GM12874 (cell line): ENCODE data around the gene AKIRIN1.

Experiments
- TF ChIP-seq, protein P1 (sequence below): IDR thresholded peaks from 2 replicates; pipeline ENCODE4 v1.5.1; 2011; ENCODE audit warnings: low read depth, mild to moderate bottlenecking, control low read depth, low read length, moderate library complexity; ENCODE audit not compliant: insufficient read depth

Gene AKIRIN1

DNA sequence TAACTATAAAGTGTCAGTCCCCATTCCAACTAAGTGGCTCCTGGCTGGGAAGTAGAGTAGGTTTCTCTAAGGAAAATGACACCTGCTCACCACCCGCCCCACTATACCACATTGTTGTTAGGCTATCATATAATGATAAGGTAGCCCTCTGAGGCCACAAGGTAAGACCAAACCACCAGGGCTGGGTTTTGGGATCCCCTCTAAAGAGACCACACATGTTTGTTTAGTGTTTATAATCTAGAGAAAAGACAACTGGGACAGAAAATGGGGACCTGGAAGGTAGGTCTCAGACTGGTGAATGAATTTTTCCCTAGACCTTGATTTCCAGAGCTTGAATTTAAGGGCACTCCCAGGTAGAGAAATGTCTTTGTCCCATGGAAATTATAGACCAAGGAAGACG, 15.2 kb downstream of the AKIRIN1 start:
- TF ChIP-seq, protein P1, sequence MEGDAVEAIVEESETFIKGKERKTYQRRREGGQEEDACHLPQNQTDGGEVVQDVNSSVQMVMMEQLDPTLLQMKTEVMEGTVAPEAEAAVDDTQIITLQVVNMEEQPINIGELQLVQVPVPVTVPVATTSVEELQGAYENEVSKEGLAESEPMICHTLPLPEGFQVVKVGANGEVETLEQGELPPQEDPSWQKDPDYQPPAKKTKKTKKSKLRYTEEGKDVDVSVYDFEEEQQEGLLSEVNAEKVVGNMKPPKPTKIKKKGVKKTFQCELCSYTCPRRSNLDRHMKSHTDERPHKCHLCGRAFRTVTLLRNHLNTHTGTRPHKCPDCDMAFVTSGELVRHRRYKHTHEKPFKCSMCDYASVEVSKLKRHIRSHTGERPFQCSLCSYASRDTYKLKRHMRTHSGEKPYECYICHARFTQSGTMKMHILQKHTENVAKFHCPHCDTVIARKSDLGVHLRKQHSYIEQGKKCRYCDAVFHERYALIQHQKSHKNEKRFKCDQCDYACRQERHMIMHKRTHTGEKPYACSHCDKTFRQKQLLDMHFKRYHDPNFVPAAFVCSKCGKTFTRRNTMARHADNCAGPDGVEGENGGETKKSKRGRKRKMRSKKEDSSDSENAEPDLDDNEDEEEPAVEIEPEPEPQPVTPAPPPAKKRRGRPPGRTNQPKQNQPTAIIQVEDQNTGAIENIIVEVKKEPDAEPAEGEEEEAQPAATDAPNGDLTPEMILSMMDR = no peak

DNA sequence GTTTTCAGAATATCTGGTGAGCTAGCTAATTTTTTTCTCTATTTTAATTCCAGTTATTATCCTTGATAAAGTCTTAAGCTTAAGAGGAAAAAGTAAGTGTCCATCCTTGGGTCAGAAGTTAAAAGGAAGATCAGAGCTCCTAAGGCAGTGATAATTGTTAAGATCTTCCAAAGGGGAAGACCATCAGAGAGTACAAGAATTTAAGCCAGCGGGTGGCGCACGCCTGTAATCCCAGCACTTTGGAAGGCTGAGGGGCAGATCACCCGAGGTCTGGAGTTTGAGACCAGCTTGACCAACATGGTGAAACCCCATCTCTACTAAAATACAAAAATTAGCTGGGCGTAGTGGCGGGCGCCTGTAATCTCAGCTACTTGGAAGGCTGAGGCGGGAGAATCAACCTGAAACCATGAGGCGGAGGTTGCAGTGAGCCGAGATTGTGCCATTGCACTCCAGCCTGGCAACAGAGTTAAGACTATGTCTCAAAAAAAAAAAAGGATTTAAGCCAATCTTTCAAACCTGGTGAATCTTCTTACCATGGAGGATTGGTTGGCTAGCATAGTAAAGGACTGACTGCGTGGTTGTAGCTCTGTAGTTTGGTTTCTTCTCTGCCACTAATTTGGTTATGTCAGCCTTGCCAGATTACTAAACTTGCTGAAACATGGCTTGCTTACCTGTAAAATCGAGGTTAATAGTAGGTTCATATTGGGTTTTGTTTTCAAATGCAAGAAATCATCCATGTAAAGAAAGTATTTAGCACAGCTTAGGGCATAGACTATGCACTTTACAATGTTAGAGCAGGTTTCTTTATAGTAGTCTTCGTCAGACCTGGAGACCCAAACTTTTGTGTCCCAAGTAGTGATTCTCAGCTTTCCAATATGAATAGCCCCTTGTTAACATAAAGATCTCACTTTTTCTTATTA, 15.9 kb downstream of the AKIRIN1 start:
- TF ChIP-seq, protein P1 = no peak

DNA sequence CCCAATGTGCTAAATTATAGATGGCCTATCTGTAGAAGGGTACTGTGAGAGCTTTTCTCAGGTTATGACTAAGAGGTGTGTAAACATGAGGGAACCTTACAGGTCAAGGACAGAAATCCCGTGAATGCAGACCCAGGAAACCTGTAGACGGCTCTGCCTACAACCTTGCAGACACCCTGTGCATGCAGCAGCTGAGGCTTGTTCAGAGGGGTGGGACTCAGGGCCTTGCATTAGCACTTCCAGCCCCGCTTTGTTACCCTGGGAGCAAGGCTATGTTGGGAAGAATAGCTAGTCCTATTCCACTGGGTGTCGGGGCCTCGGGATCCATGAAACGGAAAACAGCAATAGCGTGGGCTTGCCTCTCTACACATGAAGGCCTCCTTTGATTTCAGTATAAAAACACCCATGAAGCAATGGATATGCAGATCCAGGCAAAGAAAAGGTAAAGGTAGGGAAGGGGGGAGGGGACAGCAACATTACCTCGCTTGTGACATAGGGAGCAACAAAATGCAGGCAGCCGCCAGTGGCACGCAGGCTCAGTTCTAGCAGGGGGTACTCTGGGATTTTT, 25.6 kb downstream of the AKIRIN1 start:
- TF ChIP-seq, protein P1 = no peak

DNA sequence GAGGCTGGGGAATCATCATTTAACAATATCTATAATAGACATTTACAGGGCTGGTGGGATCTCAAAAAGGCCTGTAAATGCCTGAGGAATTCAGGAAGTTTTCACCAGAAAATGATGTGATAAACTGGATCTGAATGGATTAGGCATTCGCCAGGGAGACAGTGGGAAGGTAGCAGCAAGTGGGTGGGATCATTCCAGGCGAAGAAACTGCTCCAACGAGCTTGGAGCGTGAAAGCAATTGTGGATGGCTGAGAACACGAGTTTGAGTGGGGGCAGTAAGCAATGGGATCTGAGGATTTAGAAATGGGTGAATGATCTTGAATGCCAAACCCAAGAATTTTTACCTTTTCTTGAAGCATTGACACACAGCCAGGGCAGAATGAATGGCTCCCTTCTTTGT, 26.2 kb downstream of the AKIRIN1 start:
- TF ChIP-seq, protein P1 = no peak

DNA sequence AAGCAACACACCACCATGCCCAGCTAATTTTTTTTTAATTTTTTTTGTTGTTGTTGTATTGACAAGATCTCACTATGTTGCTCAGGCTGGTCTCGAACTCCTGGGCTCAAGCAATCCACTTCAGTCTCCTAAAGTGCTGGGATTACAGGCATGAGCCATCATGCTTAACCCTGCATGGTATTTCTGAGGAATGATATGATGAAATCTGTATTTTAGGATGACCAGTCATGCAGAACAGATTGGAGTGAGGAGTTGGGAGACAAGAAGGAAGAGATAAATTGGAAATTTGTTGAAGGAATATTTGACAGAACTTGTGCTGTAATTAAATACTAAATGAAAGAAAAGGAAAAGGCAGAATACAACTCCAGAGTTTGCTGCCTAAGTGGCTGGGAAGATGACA, 30.4 kb downstream of the AKIRIN1 start:
- TF ChIP-seq, protein P1 = no peak

DNA sequence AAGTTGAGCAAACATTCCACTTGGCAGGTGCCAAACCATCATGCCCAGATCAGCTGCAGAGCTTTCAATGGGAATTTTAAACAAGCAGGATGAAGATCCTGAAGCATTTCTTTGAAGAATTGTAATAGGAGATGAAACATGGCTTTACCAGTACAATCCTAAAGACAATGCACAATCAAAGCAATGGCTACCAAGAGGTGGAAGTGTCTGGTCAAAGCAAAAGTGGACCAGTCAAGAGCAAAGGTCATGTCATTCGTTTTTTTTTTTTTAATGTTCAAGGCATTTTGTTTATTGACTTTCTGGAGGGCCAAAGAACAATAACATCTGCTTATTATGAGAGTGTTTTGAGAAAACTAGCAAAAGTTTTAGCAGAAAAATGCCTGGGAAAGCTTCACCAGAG, 32.1 kb downstream of the AKIRIN1 start:
- TF ChIP-seq, protein P1 = no peak

DNA sequence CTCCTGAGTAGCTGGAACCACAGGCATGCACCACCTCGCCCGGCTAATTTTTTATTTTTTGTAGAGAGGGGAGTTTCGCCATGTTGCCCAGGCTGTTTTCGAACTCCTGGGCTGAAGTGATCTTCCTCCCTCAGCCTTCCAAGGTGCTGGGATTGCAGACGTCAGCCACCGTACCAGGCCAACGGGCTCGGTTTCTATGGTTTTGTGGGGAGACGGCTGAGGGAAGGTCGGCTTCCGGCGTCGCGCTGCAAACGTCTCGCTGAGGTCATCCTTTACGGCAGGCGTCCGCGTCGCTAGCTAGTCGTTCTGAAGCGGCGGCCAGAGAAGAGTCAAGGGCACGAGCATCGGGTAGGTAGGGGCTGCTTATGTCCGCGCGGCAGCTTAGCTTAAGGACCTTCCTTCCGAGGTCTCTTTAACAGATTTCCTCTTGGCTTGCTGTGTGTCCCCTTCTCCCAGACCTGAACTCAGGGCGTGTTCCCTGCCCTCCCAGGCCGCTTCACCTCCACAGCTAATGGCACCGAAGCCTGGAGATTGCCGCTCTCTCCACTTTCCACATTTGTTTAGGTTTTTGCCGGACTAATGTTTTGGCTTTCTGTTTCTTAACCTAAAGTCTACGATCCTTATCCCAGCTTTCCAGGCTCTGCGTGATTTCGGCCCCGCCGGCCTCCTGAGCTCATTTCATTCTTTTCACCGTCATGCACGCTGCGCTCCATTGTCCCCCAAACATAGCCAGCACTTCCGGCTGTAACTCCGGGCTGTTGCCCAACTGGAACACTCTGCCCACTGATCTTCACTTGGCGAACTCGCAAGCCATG, 35.2 kb downstream of the AKIRIN1 start, which contains the start of gene NDUFS5:
NDUFS5 (plus strand) TSS at position 300 of the 815 bp plus-strand sequence. CDS start 2,375 bp downstream, outside the sequence.
- TF ChIP-seq, protein P1 = no peak
